Activated T-cell treated with anti-CD3 and anti-CD28 coated beads, Interleukin-2, amount 50 U/mL, for 1 hour (primary cell): ENCODE data around the gene ERBB4.

Experiments
- DNase-seq: peaks from one replicate; pipeline ENCODE4 v3.0.0-alpha.2; 2020

Gene ERBB4

DNA sequence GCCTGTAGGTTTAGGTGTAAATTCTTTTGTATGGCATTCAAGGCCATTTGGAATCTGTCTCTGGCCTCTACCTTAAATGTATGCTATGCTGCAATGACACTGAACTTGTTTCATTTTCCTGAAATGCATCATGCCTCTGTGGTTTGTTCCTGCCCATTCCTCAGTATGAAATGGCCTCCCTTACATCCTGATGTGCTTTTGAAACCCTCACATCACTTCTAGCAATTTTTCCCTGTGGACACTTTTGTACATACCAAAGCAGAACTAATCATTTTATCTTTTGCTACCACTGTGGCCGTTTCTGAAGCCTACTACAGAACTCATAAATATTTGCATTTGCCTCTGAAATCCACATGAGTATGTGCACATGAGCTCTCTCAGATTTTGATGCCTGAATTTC is 557.2 kb downstream of the ERBB4 start:
- no peak for DNase-seq

DNA sequence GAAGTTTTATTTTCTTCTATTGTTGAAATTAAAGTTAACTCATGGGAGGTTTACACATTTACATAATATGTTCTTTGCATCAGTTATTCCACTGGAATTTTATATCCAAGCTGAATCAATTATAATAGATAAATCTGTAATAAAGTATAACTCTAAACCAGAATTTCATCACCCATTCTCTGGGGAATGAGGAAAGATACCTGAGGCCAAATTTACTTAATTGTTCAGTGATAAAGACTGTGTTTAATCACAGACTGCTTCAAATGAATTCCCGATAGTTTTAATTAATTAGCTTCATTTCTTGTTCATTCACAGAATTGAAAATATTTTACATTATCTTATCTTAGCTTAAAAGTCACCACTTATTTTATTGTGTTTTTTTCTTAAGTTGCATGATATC is 562.5 kb downstream of the ERBB4 start:
- DNase-seq, result no peak

DNA sequence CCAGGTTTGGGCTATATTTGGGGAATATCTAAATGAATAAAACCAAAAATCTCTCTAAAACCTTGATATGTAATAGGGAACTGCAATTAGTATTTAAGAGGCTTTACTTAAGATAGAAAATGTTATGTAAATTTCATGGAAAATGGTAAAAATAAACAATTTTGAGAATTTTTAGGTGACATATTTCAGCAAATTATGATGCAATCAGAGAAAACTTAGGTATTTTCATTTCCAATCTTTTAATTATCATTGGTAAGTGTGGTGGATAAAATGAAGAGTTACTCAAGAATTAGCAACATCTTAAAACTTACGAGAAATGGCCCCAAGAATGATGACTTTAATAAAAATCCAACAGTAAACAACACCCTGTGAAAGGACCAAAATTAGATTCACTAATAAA is 571.4 kb downstream of the ERBB4 start:
- no peak for DNase-seq

DNA sequence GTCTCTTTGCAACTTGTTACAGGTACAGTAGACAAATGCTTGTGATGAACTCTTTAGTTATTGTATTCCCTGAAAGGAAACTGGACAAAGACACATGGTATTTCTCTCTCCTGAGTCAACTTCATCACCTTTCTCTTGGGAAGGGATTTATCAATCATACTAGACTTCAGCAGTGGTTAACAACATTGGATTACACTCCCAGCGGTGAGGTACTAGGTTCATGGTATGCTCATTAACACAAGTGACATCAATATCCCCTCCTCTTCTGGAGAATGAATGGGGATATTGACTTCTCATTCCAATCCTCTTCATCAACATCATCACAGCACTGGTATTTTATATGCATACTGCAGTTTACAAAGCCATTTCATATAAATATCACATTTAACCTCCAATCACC is 574.6 kb downstream of the ERBB4 start:
- DNase-seq, result no peak

DNA sequence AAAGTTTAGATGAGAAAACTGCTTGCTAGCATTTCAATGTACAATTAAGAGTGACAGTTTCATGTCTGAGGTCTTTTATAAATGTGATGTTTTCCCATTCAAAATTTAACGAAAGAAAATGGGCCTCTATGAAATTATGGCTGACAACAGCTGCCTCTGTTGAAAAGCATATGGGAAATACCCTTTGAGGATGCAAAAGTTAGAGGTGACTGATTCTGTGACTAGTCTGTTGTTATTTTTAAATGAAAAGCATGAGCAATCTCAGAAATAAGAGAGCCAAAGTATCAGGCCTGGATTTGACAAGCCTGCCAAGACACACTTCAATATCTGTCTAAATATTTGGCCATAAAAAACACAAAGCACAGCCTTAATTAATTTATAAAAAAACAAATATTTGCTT is 580.8 kb downstream of the ERBB4 start:
- no peak for DNase-seq

DNA sequence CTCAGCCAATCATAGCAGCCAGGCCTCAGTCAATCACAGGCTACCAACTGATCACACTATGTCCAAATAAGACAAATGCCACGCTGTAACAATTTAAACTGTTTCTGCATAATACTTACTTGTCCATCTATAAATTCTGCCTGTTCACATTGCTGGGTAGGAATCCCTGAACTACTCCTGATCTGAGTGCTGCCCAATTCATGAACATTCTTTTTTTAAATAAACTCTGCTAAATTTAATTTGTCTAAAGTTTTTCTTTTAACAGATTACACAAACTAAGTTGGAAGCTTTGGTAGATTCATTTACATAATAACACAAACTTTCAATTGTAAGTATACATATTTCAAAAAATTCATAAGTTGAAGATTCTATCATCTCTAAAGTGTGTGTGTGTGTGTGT is 583.0 kb downstream of the ERBB4 start:
- no peak for DNase-seq

DNA sequence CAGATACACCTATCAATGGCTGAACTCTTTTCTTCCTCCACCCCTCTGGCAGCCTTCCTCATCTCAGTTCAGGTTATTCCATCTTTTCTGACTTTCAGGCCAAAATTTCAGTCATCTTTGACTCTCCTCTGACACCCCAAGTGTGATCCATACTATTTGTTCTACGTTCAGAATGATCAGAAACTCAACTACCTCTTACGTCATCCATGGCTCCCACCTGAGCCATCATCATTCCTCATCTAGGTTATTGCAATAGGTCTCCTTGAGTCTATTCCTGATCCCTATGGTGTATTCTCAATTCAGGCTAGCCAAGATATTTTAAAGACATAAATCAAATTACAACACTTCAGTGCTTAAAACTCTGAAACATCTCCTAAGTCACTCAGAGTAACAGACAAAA is 589.7 kb downstream of the ERBB4 start:
- DNase-seq, result no peak

DNA sequence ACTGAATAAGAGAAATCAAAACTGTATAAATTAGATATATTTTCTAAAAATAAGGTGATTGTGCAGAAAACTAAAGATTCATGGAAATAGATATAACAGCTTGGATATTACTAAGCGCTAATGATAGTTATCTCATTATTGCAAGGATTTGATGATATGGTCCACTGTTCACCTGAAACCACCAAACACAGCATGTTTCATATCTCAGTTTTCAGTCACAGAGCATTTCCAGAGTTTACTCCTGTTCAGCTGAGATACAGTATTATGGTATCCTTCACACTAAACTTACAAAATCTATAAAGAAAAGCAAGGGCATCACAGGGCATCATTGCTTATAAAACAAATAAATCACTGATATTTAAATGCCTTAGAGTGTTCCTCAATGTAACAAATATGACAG is 591.6 kb downstream of the ERBB4 start:
- no peak for DNase-seq

DNA sequence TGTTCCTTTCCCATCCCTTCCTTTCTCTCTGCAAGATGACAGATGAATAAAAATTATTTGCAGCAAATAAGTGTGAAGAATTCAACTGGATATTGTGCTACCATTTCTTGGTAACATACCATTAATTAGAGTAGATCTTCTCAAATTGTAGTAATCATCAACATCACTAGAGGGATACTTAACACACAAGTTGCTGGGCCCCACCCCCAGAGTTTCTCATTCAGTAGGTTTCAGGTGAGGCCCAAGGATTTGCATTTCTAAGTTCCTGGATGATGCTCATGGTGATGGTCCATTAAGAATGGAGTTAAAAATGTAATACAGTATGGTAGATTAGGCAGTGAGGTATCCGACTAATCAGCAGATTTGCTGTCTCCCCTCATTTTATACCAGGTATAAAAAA is 594.0 kb downstream of the ERBB4 start:
- DNase-seq, result no peak

DNA sequence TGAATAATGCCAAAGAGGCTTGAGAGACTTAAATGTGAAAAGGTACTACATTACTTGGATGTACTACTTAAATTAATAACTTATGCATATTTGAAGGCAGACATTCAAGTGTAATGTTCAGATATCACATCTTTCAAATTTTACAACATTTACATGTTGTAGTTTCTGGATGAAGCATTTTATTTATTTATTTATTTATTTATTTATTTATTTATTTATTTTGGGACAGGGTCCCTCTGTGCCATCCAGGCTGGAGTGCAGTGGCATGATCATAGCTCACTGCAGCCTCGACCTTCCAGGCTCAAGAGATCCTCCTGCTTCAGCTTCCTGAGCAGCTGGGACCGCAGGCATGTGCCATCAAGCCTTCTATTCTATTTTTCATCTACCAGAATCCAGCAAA is 596.4 kb downstream of the ERBB4 start:
- no peak for DNase-seq

DNA sequence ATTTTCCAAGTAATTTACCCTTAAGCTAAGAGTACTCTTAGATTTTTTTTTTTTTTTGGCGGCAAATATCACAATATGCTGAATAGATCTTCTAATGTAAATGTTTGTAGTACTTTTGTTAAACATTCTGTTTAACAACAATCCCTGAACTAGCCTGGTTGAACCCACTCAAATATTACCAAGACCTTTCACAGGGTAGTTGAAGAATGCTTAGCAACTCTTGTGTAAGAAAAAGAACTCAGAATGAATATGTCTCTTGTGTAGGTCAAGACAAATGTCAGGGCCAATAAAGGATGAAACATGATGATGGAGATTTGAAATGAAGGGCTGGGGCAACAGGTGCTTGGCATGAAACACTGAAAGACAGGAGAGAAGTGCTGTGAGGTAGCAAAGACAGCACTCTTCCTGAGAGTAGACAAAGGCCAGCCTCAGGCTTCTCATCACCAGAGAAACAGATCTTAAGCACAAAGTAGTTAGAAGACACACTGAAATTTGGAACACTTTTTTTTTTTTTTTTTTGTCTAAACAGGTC is 597.3 kb downstream of the ERBB4 start:
- no peak for DNase-seq

DNA sequence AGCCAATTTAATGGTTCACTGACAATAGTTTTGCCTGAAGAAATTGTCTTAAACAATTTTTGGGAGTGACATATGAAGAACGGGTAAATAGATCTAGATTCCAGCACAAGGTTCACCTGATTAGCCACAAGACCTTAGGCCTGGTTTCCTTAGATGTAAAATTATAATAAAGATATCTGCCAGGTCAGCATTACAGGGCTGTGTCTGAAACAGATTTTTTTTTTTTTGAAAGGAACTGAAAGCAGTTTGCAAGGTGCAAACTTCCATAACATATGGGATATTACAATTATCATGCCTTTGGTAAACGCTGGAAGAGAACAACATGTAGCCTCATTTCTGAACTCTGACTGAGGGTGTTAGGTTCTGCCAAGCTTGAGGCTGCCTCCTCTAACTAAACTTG is 599.4 kb downstream of the ERBB4 start:
- no peak for DNase-seq

DNA sequence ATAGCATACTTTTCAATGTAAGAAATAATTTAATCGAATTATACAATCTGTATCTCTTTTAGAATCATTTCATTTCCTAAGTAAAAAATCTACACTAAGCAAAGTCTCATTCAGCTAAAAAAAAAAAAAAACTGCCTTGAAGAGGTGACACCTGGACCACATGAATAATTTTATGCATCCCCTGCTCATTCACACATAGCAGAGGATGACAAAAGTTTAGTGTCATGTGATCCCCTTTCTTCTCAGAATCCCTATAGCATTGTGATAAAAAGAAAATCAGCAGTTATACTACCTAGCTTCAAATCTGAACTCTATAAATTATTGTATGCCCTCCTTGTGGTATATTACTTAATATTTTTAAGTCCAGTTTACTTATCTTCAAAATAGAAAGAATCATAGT is 603.8 kb downstream of the ERBB4 start:
- DNase-seq, result no peak

DNA sequence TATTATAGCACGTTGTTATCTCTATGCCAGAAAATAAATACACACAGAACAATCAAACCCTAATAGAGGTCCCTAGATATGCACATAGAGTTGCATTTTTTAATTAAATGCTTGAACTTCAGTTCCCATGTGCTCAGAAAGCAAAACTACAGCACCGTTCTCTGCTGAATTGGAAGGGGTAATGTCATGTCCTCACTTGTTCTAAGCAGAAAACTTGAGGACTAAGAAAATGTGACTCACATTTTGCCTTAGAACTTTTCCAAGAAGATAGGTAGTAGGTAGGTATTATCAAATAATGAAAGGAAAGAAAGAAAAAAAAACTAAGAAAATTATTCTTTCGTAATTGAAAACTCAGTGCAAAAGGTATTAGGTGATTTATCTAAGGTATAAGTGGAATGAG is 607.3 kb downstream of the ERBB4 start:
- no peak for DNase-seq

DNA sequence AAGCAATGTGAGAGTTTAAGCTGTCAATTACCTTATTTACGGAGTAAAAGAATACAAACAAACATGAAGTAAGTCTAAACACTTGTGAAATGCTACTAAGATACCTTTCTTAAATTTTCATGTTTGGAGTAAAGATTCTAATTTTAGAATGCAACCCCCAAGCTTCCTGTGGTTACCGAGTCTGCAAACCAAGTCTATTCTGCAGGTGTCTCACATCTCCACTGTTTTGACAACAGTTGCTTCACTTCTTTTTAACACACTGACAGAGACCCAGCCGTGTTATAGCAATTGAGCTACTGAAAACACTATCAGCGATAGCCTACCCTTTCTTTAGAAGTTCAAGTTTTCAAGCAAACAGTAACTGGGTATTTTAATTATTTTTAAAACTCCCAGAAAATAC is 608.3 kb downstream of the ERBB4 start:
- DNase-seq, result no peak

DNA sequence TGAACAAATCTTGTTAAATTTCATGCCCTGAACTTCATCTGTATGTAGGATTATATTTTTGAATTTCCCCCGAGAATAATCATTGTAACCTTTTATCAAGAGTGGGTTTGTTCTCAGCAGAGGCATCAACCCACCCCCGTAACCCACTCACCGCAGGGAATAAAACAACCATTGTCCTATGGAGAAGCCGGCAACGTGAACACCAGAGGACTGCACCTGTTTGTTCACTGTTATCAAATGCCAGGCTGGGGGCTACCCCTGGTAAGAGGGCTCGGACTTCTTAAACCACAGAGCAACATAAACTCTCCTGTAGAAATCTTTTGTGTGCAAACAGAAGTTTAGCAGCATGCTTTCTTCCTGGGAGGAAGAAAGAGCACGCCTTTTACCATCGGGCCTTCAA is 610.4 kb downstream of the ERBB4 start:
- DNase-seq, result no peak

DNA sequence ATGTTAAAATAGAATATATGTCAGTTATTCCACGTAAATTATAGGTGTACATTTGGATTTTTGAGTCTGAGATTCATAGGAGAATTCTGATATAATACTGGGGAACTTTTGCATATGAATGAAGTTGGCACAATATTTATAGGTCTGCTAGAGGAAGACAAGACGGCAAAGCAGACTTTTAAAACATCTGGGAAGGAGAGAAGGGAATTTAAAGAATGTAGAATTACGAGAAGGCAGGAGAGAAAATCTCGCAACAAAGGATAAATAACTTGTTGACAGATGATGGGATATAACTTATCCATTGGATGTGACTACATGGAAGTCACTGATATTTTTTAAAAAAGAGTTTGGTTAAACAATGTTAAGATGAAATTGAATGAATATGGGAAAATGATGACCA is 615.6 kb downstream of the ERBB4 start:
- no peak for DNase-seq

DNA sequence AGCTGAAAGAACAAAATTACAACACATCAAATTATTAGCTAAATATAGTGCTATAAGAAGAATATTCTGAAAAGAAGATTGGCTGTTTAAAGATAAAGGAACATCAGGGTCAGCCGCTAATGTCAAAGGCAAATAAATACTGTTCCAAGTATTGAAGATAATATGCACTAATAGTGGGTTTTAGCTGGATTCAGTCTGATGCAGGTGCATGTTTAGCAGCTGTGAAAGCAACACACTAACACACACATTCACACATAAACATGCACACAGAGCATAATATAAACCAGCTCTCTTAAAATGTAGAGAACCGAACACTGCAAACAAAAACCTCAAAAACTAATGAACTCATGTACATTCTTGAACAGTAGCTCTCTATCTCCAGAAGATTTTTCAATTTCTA is 634.6 kb downstream of the ERBB4 start:
- DNase-seq, result no peak

DNA sequence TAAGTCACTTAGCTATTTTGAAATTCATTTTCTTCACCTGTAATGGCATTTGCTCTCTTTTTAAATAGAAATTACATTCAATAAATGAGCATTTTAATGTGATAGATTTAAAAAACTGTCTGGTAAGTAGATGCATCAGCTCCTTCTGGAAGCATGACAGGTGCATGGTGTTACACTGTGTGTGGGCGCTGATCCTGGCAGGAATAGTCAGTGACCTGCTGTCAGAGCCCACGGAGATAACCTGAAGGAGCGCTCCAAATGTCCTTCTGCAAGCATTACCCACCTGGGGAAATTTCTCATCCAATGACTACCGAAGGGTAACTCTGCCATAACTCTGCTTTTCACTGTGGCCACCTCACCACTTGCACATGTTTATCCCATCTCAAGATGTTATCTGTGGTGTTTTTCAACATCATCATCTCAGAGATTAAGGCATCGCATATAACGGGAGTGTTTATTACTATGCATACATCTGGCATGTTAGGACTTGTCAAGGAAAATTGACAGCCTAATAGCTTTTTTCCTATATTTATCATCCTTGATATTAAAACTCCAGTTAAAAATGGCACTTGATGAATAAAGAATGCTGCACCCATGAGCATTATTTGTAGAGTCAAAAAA is 637.3 kb downstream of the ERBB4 start:
- no peak for DNase-seq

DNA sequence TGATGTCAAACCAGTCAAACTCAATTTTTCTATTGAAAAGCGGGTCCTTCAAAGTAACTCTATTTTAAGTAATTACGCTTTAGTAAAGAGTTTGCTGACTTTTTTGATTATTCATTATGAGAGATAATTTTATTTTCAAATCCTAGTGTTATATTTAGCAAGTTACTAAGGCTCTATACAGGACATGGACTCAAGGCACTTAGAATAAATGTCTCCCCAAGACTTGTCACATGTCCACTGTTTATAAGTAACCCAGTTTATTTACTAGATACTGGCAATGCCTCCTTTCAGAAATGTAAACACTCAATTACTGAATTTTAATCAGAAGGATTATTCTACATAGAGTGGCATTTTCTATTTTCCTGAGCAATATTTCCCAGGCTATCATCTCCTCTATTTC is 638.1 kb downstream of the ERBB4 start:
- no peak for DNase-seq

DNA sequence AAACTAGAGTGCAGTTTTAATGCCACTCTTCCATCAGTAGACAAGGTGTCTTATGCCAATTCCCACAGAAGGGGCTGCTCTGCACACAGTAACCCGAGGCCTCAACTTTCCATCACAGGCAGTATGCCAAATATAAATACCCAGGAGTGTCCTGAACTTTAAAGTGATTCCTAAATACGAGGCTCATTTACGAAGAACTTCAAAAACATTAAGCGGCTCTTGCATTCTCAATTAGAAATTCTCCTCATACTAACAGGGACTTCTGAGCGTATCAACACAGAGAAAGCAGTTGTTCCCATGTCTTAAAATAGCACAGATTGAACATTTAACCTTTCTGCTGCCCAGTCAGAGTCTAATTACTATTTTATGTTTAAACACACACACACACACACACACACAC is 638.6 kb downstream of the ERBB4 start:
- DNase-seq, result no peak

DNA sequence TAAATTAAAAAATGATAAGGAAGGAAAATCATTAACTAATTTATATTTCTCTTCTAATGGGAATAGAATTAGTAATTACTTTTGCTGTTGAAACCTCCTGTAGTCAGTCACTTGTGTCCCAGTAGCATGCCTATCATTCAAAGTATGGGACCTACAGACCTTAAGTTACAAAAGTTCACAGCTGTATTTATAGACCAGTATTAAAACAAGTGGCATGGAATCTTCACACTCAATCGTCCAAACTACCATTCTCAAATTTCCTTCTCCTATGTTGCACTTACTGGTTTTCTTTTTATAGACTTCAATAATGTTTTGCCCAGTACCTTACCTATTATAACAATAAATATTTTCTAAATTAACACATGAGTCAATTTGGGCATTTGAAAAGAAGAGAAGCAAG is 639.9 kb downstream of the ERBB4 start:
- no peak for DNase-seq

DNA sequence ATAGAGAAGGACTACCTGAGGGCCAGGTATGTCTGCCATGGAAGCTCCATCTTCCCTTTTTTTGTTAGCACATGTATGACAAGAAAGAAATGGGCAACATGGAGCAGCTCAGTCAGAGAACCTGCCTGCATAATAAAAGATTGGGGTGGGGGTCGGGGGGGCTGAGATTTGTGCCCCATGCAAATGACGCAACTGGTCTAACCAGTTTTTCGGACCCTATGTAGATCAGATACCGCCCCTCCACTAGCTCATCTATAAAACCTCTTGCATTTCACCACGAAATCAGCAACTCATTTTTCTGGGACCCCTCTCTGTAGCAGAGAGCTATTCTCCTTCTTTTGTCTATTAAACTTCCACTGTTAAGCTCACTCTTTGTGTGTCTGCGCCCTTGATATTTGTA is 657.2 kb downstream of the ERBB4 start:
- DNase-seq, result no peak

DNA sequence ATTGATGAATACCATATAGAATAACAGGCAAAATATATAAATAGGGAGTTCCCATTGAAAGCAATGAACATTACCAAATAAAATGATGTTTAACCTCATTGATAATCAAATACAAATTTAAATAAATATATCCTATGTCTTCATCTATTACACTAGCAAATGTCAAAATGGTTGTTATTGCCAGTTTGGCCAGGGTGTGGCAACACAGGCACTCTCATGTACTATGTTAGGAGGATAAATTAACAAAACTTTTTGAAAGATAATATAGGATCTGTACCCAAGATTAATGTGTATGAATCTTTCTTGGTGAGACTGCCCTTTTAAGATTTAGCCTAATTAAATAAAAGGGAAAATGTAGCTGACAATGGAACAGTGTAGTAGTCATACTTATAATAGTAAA is 659.3 kb downstream of the ERBB4 start:
- no peak for DNase-seq

DNA sequence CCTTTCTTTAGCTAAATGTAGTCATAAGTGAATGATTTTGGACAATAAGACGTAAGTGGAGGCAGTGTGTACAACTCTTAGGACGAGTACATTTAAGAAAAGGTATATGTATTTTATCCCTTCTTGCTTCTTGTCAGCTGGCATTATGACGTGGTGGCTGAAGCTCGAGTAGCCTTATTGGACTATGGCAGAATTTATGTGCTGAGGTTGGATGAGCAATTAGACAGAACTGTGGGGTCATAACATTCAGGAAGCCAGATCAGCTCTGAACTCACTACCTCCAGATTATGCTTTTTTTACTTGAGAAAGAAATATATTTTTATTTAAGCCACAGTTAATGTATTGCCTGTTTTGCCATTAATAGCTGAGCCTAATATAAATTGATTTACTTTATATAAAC is 661.5 kb downstream of the ERBB4 start:
- DNase-seq, result no peak

DNA sequence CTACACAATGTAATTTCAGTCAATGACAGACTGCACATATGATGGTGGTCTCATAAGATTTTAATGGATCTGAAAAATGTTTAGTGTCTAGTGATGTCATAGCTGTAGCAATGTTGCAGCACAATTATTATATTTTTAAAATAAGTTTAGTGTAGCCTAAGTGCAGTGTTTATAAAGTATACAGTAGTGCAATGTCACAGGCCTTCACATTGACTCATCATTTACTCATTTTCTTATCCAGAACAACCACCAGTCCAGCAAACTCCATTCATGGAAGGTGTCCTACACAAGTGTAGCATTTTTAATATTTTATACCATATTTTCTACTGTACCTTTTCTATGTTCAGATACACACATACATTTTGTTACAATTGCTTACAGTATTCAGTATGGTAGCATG is 663.1 kb downstream of the ERBB4 start:
- DNase-seq, result no peak
